Mesendoderm (in vitro differentiated cells): ENCODE measurements around the gene ATPAF1.

ENCODE experiments used
- DNase-seq: peaks from one replicate; pipeline ENCODE4 v3.0.0; 2013
- H2AK5ac ChIP-seq: 2 replicates; pipeline ENCODE4 v1.6.1; 2013; ENCODE audit warnings: low read length, inconsistent platforms
- H2BK120ac ChIP-seq: 2 replicates; pipeline ENCODE4 v1.6.1; 2013; ENCODE audit warnings: low read depth, mild to moderate bottlenecking, low read length, moderate library complexity, mixed read lengths
- H2BK15ac ChIP-seq: replicated peaks from 2 replicates; pipeline ENCODE4 v1.6.1; 2013; ENCODE audit warnings: low read depth, mild to moderate bottlenecking, moderate library complexity
- H2BK5ac ChIP-seq: 2 replicates; pipeline ENCODE4 v1.6.1; 2013; ENCODE audit warnings: low read length, inconsistent platforms
- H3K18ac ChIP-seq: 2 replicates; pipeline ENCODE4 v1.6.1; 2013; ENCODE audit warnings: mild to moderate bottlenecking, low read length, mixed read lengths
- H3K23ac ChIP-seq: one replicate; pipeline ENCODE4 v1.6.1; 2013; ENCODE audit warnings: low read length
- H3K27ac ChIP-seq: 2 replicates; pipeline ENCODE4 v1.5.1; 2013; ENCODE audit warnings: low read depth, mild to moderate bottlenecking, inconsistent platforms, low read length, moderate library complexity
- H3K27me3 ChIP-seq: 2 replicates; pipeline ENCODE4 v1.6.1; 2013; ENCODE audit warnings: low read length, control low read depth, mild to moderate bottlenecking, inconsistent platforms; ENCODE audit not compliant: insufficient read depth, poor library complexity
- H3K36me3 ChIP-seq: 2 replicates; pipeline ENCODE4 v1.6.1; 2013; ENCODE audit warnings: low read length, inconsistent platforms; ENCODE audit not compliant: control insufficient read depth, insufficient read depth
- H3K4ac ChIP-seq: one replicate; pipeline ENCODE4 v1.6.1; 2013; ENCODE audit warnings: low read depth, mild to moderate bottlenecking, low read length, moderate library complexity
- H3K4me1 ChIP-seq: 2 replicates; pipeline ENCODE4 v1.6.1; 2013; ENCODE audit warnings: low read depth, low read length, inconsistent platforms; ENCODE audit not compliant: control insufficient read depth
- H3K4me2 ChIP-seq: 2 replicates; pipeline ENCODE4 v1.6.1; 2013; ENCODE audit warnings: low read length
- H3K4me3 ChIP-seq: 2 replicates; pipeline ENCODE4 v1.5.1; 2013; ENCODE audit warnings: mild to moderate bottlenecking, low read length
- H3K56ac ChIP-seq: one replicate; pipeline ENCODE4 v1.6.1; 2013; ENCODE audit warnings: low read length
- H3K79me1 ChIP-seq: 2 replicates; pipeline ENCODE4 v1.6.1; 2013; ENCODE audit warnings: low read length, inconsistent platforms
- H3K79me2 ChIP-seq: 2 replicates; pipeline ENCODE4 v1.6.1; 2013; ENCODE audit warnings: mild to moderate bottlenecking, low read length; ENCODE audit not compliant: control insufficient read depth, insufficient read depth
- H3K9ac ChIP-seq: 2 replicates; pipeline ENCODE4 v1.6.1; 2013; ENCODE audit warnings: low read length, inconsistent platforms
- H4K5ac ChIP-seq: one replicate; pipeline ENCODE4 v1.6.1; 2013; ENCODE audit warnings: low read length
- H4K8ac ChIP-seq: one replicate; pipeline ENCODE4 v1.6.1; 2013; ENCODE audit warnings: low read depth, mild to moderate bottlenecking, control low read depth, low read length, moderate library complexity
- WGBS: extraction: QIAGEN DNeasy Blood & Tissue Kit; methylation state at CpG from one replicate; pipeline ENCODE4 v1.1.7; 2013; ENCODE audit warnings: low lambda C conversion rate, missing lambda C conversion rate; ENCODE audit not compliant: insufficient coverage; ENCODE audit errors: extremely low coverage; 5-methylcytosine and 5-hydroxymethylcytosine counted together

ATPAF1 gene

DNA sequence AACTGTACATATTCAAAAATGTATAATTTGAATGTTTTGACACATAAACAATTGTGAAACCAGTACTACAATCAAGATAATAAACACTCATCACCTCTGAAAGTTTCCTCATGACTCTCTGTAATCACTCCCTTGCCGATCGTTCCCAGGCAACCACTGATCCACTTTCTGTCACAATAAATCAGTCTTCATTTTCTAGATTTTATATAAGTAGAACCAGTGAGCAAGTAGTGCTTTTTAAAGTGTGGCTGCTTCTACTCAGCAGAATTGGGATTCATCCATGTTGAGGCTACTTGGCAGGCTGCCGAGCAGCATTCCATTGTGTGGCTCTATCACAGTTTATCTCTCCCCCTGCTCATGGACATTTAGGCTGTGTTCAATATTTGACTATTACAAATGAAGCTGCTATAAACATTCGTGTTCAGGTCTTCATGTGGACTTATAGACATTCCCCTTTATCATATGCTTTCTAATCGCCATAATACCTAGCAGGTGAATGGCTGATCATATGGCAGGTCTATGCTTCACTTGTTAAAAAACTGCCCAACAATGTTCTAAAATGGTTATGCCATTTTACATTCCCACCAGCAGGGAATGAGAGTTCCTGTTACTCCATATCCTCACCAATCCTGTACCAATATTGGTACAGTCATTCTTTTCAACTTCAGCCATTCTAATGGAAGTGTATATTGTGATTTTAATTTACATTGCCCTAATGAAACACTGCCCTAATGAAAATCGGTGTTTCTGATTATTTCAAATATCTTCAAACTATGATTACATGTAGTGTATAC, 24.0 kb upstream of the ATPAF1 start:
- Histone ChIP-seq H4K5ac (no peak overlapping the region), H3K4me3 (no peak overlapping the region), H3K79me2 (no peaks in the 10 kb centered on the region), H3K56ac (no peak overlapping the region), H3K4ac (no peak overlapping the region), H3K4me1 (peaks cover 5% of the 10 kb centered on the region), H2BK15ac (no peak overlapping the region), H3K36me3 (peaks cover 12% of the 10 kb centered on the region), H3K4me2 (no peak overlapping the region), H2BK120ac (no peak overlapping the region), H3K9ac (no peak overlapping the region), H2BK5ac (no peak overlapping the region), H4K8ac (no peak overlapping the region), H3K79me1 (peaks cover 5% of the 10 kb centered on the region), H3K23ac (no peak overlapping the region), H3K27ac (no peak overlapping the region), H2AK5ac (no peak overlapping the region), H3K18ac (peak overlapping the region; percentile 12), H3K27me3 (no peaks in the 10 kb centered on the region)
- peak; percentile 14 for DNase-seq
- WGBS: no CpG with 5 or more reads among the region's 6 CpGs

- Histone ChIP-seq H3K23ac (no peak overlapping the region), H3K56ac (no peak overlapping the region), H3K27me3 (no peaks in the 10 kb centered on the region), H3K27ac (peak overlapping the region; percentile 83), H2AK5ac (no peak overlapping the region), H3K18ac (no peak overlapping the region), H3K4me2 (no peak overlapping the region), H3K4ac (no peak overlapping the region), H4K5ac (no peak overlapping the region), H3K4me1 (peaks cover 5% of the 10 kb centered on the region), H3K9ac (peak overlapping the region; percentile 8), H3K36me3 (peaks cover 11% of the 10 kb centered on the region), H3K4me3 (no peak overlapping the region), H2BK5ac (no peak overlapping the region), H3K79me1 (peaks cover 5% of the 10 kb centered on the region), H3K79me2 (no peaks in the 10 kb centered on the region), H2BK15ac (no peak overlapping the region), H4K8ac (no peak overlapping the region), H2BK120ac (no peak overlapping the region)
- DNase-seq: peak; percentile 77
- WGBS: no CpG with 5 or more reads among the region's 2 CpGs
These were observed 22.8 kb upstream of the ATPAF1 start for GRCh38 chr1:46690931-46691421.

- H3K36me3 ChIP-seq: peaks cover 11% of the 10 kb centered on the region
- WGBS: no CpG with 5 or more reads among the region's 1 CpG
These were observed 21.7 kb upstream of the ATPAF1 start for GRCh38 chr1:46689897-46690296.

DNA sequence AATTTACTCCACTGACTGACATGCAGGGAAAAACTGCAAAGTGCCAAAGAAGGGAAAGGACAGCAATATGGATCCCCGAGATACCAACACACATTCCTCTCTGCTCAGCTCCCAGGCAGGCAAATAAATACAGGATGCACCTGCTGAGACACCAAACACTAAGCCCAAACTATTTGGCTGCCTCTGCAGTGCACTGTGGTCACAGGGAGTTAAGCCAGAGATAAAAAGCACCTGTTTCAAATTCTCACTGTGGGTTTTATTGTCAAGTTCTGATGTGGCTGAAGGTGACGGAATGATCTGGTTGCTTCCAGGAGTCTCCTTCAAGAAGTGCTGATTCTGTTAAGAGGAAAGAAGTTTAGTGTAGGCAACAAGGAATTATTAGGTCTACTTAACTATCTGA, 21.2 kb upstream of the ATPAF1 start:
- no peak overlapping the region for H2AK5ac ChIP-seq
- no peaks in the 10 kb centered on the region for H3K27me3 ChIP-seq
- no peak overlapping the region for H3K23ac ChIP-seq
- H3K4me3 ChIP-seq: no peak overlapping the region
- H2BK15ac ChIP-seq: no peak overlapping the region
- H3K36me3 ChIP-seq: peaks cover 12% of the 10 kb centered on the region
- no peak overlapping the region for H3K4ac ChIP-seq
- peak overlapping the region; percentile 91 for H3K27ac ChIP-seq
- H3K4me2 ChIP-seq: no peak overlapping the region
- H3K9ac ChIP-seq: no peak overlapping the region
- H3K4me1 ChIP-seq: peaks cover 5% of the 10 kb centered on the region
- peaks cover 5% of the 10 kb centered on the region for H3K79me1 ChIP-seq
- H2BK120ac ChIP-seq: no peak overlapping the region
- peak overlapping the region; percentile 73 for H3K56ac ChIP-seq
- peak; percentile 77 for DNase-seq
- no CpG with 5 or more reads among the region's 2 CpGs for WGBS
- no peaks in the 10 kb centered on the region for H3K79me2 ChIP-seq
- no peak overlapping the region for H4K8ac ChIP-seq
- H4K5ac ChIP-seq: no peak overlapping the region
- no peak overlapping the region for H2BK5ac ChIP-seq
- H3K18ac ChIP-seq: no peak overlapping the region

More at GRCh38 chr1:46689897-46690296, 21.7 kb upstream of the ATPAF1 start:
- H3K79me1 ChIP-seq: peaks cover 5% of the 10 kb centered on the region
- H2AK5ac ChIP-seq: no peak overlapping the region
- no peak overlapping the region for H2BK15ac ChIP-seq
- peak overlapping the region; percentile 12 for H3K18ac ChIP-seq
- peak overlapping the region; percentile 73 for H3K56ac ChIP-seq
- no peak overlapping the region for H4K8ac ChIP-seq
- no peak overlapping the region for H3K4me2 ChIP-seq
- peak overlapping the region; percentile 91 for H3K27ac ChIP-seq
- H4K5ac ChIP-seq: no peak overlapping the region
- H3K4ac ChIP-seq: no peak overlapping the region
- H3K23ac ChIP-seq: no peak overlapping the region
- no peak overlapping the region for H2BK120ac ChIP-seq
- no peak overlapping the region for H2BK5ac ChIP-seq
- no peak overlapping the region for H3K4me3 ChIP-seq
- no peak overlapping the region for H3K9ac ChIP-seq
- H3K27me3 ChIP-seq: no peaks in the 10 kb centered on the region
- H3K4me1 ChIP-seq: peaks cover 5% of the 10 kb centered on the region
- H3K79me2 ChIP-seq: no peaks in the 10 kb centered on the region
- no peak for DNase-seq

GRCh38 chr1:46687921-46688509, 19.9 kb upstream of the ATPAF1 start:
- H4K5ac ChIP-seq: no peak overlapping the region
- H3K36me3 ChIP-seq: peaks cover 12% of the 10 kb centered on the region
- no peak overlapping the region for H2BK15ac ChIP-seq
- peak overlapping the region; percentile 12 for H3K56ac ChIP-seq
- no peak overlapping the region for H2BK120ac ChIP-seq
- H3K18ac ChIP-seq: no peak overlapping the region
- peaks cover 5% of the 10 kb centered on the region for H3K4me1 ChIP-seq
- no peak overlapping the region for H3K9ac ChIP-seq
- no peak overlapping the region for H3K4me2 ChIP-seq
- H2AK5ac ChIP-seq: no peak overlapping the region
- peak overlapping the region; percentile 13 for H3K27ac ChIP-seq
- H2BK5ac ChIP-seq: peak overlapping the region; percentile 29
- H3K27me3 ChIP-seq: no peaks in the 10 kb centered on the region
- H3K4ac ChIP-seq: no peak overlapping the region
- H3K23ac ChIP-seq: no peak overlapping the region
- no peaks in the 10 kb centered on the region for H3K79me2 ChIP-seq
- no peak overlapping the region for H4K8ac ChIP-seq
- H3K4me3 ChIP-seq: no peak overlapping the region
- WGBS: no CpG with 5 or more reads among the region's 9 CpGs
- peaks cover 5% of the 10 kb centered on the region for H3K79me1 ChIP-seq
- no peak for DNase-seq
